ENCODE results near the gene LRRC45.

LRRC45 gene

DNA sequence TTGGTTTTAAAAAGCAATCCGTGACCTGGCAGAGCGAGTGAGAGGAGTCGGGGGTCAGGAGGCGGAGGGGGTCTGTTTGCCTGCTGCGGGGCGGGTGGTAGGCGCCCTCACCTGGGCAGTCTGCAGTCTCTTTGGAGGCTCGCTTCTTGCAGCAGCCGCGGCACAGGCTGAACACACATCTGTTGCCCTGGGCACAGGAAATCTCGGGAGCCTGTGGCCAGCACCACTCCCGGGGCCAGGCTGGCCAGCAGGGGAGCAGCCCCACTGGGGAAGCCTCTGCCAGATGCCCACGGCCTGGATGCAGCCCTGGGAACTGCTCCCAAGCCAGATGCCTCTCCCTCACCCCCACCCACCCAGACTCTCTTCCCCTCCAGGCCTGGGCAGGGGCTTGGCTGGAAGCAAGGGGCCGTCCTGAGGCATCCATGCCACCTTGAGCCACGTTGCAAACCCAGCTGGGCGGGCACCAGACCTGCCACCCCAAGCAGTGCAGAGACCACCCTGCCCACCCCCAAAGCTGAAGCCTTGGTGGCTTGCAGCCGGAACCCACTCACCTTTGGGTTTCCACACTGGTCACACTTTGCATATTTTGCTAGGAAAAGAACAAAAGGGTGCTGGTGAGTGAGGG, 35.2 kb downstream of the LRRC45 start:
- TF ChIP-seq POLR2AphosphoS5 (IDR thresholded peaks at IDR 0.05; ENCODE audit: low read depth), result no peak
- TF ChIP-seq, protein P1, sequence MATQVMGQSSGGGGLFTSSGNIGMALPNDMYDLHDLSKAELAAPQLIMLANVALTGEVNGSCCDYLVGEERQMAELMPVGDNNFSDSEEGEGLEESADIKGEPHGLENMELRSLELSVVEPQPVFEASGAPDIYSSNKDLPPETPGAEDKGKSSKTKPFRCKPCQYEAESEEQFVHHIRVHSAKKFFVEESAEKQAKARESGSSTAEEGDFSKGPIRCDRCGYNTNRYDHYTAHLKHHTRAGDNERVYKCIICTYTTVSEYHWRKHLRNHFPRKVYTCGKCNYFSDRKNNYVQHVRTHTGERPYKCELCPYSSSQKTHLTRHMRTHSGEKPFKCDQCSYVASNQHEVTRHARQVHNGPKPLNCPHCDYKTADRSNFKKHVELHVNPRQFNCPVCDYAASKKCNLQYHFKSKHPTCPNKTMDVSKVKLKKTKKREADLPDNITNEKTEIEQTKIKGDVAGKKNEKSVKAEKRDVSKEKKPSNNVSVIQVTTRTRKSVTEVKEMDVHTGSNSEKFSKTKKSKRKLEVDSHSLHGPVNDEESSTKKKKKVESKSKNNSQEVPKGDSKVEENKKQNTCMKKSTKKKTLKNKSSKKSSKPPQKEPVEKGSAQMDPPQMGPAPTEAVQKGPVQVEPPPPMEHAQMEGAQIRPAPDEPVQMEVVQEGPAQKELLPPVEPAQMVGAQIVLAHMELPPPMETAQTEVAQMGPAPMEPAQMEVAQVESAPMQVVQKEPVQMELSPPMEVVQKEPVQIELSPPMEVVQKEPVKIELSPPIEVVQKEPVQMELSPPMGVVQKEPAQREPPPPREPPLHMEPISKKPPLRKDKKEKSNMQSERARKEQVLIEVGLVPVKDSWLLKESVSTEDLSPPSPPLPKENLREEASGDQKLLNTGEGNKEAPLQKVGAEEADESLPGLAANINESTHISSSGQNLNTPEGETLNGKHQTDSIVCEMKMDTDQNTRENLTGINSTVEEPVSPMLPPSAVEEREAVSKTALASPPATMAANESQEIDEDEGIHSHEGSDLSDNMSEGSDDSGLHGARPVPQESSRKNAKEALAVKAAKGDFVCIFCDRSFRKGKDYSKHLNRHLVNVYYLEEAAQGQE (IDR thresholded peaks at IDR 0.05; ENCODE audit: insufficient replicate concordance, low read depth), result no peak
- no peak for TF ChIP-seq GABPA (IDR thresholded peaks at IDR 0.05; ENCODE audit: low read depth)
- TF ChIP-seq SPI1 (IDR thresholded peaks at IDR 0.05; ENCODE audit: borderline replicate concordance, low read depth), result no peak
- TF ChIP-seq, protein P2, sequence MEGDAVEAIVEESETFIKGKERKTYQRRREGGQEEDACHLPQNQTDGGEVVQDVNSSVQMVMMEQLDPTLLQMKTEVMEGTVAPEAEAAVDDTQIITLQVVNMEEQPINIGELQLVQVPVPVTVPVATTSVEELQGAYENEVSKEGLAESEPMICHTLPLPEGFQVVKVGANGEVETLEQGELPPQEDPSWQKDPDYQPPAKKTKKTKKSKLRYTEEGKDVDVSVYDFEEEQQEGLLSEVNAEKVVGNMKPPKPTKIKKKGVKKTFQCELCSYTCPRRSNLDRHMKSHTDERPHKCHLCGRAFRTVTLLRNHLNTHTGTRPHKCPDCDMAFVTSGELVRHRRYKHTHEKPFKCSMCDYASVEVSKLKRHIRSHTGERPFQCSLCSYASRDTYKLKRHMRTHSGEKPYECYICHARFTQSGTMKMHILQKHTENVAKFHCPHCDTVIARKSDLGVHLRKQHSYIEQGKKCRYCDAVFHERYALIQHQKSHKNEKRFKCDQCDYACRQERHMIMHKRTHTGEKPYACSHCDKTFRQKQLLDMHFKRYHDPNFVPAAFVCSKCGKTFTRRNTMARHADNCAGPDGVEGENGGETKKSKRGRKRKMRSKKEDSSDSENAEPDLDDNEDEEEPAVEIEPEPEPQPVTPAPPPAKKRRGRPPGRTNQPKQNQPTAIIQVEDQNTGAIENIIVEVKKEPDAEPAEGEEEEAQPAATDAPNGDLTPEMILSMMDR (IDR thresholded peaks at IDR 0.05; ENCODE audit: insufficient read depth, low read length), result no peak
- no peaks in the 10 kb centered on the region for H3K27me3 ChIP-seq (ENCODE audit: insufficient read depth, poor library complexity, severe bottlenecking)
- H3K27ac ChIP-seq (replicated peaks), result no peak overlapping the region
- DNase-seq (ENCODE audit: low read depth in 1 of 2, low spot score in 1 of 2), result no peak
- H3K4me3 ChIP-seq (replicated peaks; ENCODE audit: insufficient read depth, low read length), result no peak overlapping the region

DNA sequence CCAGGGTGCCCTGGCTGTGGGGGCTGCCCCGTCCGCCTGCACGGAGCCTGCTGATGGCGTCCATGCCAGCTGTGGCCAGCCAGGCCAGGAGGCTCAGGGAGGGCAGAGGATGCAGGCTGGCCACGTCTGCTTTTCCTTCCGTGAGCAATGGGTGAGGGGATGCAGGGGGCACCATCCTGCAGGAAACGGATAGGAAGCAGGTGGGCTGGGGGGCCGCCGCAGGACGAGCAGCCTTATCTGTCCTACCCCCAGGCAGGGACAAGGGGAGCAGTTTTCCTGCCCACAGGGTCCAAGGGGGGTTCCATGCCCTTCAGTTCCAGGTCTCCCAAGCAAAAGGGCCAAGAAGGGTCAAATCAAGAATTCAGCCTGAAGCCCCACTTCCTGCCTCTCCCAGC, 35.7 kb downstream of the LRRC45 start:
- Histone ChIP-seq H3K27ac (replicated peaks) (no peak overlapping the region), H3K4me3 (replicated peaks; ENCODE audit: insufficient read depth, low read length) (no peak overlapping the region), H3K27me3 (ENCODE audit: insufficient read depth, poor library complexity, severe bottlenecking) (no peaks in the 10 kb centered on the region)
- TF ChIP-seq SPI1 (IDR thresholded peaks at IDR 0.05; ENCODE audit: borderline replicate concordance, low read depth), result no peak
- no peak for DNase-seq (ENCODE audit: low read depth in 1 of 2, low spot score in 1 of 2)

DNA sequence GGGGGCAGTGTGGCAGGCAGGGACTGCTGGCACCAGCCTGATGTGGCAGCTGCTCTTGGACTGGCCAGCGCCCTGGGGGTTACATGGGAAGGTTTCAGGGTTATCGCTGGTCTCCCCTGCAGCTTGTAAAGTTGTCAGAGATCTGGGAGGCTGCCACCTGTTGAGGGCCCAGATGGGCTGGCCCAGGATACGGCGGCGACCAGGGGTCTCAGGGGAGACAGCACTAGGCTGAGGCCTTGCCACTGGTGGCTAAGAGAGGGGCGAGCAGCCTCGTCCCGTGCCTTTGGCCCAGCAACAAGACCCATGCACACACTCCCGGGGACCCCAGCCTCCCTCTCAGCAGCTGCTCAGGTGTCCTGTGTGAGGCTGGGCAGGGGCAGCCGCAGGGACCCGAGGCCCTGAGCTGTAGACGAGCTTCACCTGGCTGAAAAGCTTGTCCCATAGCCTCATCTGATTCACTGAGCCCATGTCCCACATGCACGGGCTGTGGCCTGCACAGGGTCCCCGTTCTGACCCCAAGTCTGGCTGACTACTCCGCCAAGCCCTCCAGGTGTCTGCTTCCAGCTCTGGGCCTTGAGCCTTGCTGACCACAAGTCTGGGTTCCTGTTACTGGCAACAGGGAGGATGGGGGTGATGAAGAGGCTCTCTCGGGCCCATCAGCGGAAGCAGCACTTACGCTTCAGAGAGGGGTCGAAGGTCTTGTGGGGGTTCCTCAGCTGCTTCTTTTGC, 36.3 kb downstream of the LRRC45 start:
- H3K4me3 ChIP-seq (replicated peaks; ENCODE audit: insufficient read depth, low read length), result no peak overlapping the region
- TF ChIP-seq, protein P1 (IDR thresholded peaks at IDR 0.05; ENCODE audit: insufficient replicate concordance, low read depth), result no peak
- TF ChIP-seq POLR2AphosphoS5 (IDR thresholded peaks at IDR 0.05; ENCODE audit: low read depth), result peak; percentile 39; the same call in 1 of the 2 replicates
- H3K27ac ChIP-seq (replicated peaks), result no peak overlapping the region
- DNase-seq (ENCODE audit: low read depth in 1 of 2, low spot score in 1 of 2), result no peak
- no peaks in the 10 kb centered on the region for H3K27me3 ChIP-seq (ENCODE audit: insufficient read depth, poor library complexity, severe bottlenecking)

DNA sequence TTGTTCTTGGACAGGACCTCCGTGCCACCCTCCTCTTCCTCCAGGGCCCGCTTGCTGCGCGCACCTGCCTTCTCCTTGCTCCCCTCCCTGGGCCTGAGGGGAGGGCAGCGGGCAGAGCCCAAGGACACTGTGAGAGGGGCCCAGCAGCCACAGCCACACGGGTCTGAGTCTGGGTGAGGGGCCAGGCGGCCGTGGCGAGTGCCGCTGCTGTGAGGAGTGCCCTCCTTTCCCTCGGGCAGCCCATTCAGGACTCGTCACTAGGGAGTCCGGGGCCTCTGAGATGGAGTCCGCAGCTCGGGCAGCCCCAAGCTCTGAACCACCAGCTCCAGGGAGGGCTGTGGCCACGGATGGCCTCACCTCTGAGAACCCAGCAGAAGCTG, 36.9 kb downstream of the LRRC45 start:
- DNase-seq (ENCODE audit: low read depth in 1 of 2, low spot score in 1 of 2), result no peak
- Histone ChIP-seq H3K27ac (replicated peaks) (no peak overlapping the region), H3K4me3 (replicated peaks; ENCODE audit: insufficient read depth, low read length) (no peak overlapping the region), H3K27me3 (ENCODE audit: insufficient read depth, poor library complexity, severe bottlenecking) (no peaks in the 10 kb centered on the region)
- TF ChIP-seq SPI1 (IDR thresholded peaks at IDR 0.05; ENCODE audit: borderline replicate concordance, low read depth) (no peak), POLR2AphosphoS5 (IDR thresholded peaks at IDR 0.05; ENCODE audit: low read depth) (no peak), GABPA (IDR thresholded peaks at IDR 0.05; ENCODE audit: low read depth) (no peak)
- TF ChIP-seq, protein P2 (IDR thresholded peaks at IDR 0.05; ENCODE audit: insufficient read depth, low read length), result no peak
- TF ChIP-seq, protein P1 (IDR thresholded peaks at IDR 0.05; ENCODE audit: insufficient replicate concordance, low read depth), result no peak

All from HL-60 (cell line).